ENCODE measurements around the gene KIAA1143.

DNA sequence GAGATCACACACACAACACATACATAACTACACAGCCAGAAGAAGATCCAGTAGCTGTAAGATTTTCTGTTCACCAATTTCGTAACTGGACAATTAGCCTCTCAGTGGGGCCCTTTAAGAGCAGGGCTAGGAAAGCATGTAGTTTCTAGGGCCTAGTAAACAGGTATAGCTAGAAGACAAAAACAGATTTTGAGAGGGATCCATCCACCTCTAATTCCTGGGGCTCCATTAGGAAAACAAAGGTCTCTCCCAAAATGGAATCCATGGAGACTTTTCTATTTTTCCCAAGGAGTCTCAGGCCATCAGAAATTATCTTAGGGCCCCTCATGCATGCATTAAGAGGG lies 10.7 kb upstream of the KIAA1143 start:
- TF ChIP-seq, protein P1, sequence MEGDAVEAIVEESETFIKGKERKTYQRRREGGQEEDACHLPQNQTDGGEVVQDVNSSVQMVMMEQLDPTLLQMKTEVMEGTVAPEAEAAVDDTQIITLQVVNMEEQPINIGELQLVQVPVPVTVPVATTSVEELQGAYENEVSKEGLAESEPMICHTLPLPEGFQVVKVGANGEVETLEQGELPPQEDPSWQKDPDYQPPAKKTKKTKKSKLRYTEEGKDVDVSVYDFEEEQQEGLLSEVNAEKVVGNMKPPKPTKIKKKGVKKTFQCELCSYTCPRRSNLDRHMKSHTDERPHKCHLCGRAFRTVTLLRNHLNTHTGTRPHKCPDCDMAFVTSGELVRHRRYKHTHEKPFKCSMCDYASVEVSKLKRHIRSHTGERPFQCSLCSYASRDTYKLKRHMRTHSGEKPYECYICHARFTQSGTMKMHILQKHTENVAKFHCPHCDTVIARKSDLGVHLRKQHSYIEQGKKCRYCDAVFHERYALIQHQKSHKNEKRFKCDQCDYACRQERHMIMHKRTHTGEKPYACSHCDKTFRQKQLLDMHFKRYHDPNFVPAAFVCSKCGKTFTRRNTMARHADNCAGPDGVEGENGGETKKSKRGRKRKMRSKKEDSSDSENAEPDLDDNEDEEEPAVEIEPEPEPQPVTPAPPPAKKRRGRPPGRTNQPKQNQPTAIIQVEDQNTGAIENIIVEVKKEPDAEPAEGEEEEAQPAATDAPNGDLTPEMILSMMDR (IDR thresholded peaks at IDR 0.05 in 4 of 5, conservative IDR thresholded peaks at IDR 0.05 in 1 of 5) = no peak
- TF ChIP-seq POLR2A (IDR thresholded peaks at IDR 0.05) = no peak

Data from gastrocnemius medialis (tissue), 4 donors.